OCI-LY7 (cell line): Measurements from ENCODE around the gene HSF2BP. TPM values are rescaled to one million over a fixed set of nuclear protein-coding genes. Genes with fewer than 3 reads are reported as not detected.
"Not testable (repeated sequence)": the region's sequence is repeated elsewhere in the genome, so short reads cannot be mapped to it uniquely, and the experiment has no call there.

Experiments
- BruUV-seq: library from RNA; stranded (reverse); fragments of 400-500 nt; replicated peaks from 2 replicates; lab custom pipeline; 2021; lab: Mats Ljungman, UMichigan
- CTCF ChIA-PET: fragments of 300-600 bp; sonication (Branson Sonifier 250); formaldehyde crosslinking; loops from one replicate; lab custom pipeline; 2022; ENCODE audit warnings: antibody characterized with exemption; ENCODE audit not compliant: unreplicated experiment; lab: Charles Lee
- POLR2A ChIA-PET: fragments of 300-600 bp; sonication (Branson Sonifier 250); formaldehyde crosslinking; loops from one replicate; lab custom pipeline; 2022; ENCODE audit warnings: antibody characterized with exemption; lab: Charles Lee
- DNase-seq: peaks from one replicate; pipeline ENCODE4 v3.0.0-alpha.2; 2015; ENCODE audit warnings: low spot score
- H2AFZ ChIP-seq: fragments of 200-600 bp; sonication (generic), shearing (Covaris generic); 2 replicates; pipeline ENCODE4 v1.6.1; 2014; ENCODE audit warnings: mild to moderate bottlenecking, antibody characterized with exemption, low read length, moderate library complexity
- H3K27ac ChIP-seq: fragments of 200-600 bp; sonication (generic); 2 replicates; pipeline ENCODE4 v1.5.1; 2014; ENCODE audit warnings: mixed run types, low read depth, mild to moderate bottlenecking, moderate library complexity, low read length, inconsistent platforms; ENCODE audit not compliant: poor library complexity, severe bottlenecking
- H3K36me3 ChIP-seq: fragments of 200-600 bp; sonication (generic); 2 replicates; pipeline ENCODE4 v1.6.1; 2014; ENCODE audit warnings: mild to moderate bottlenecking, antibody characterized with exemption, low read length, moderate library complexity, mixed read lengths; ENCODE audit not compliant: insufficient read depth
- H3K4me1 ChIP-seq: fragments of 200-600 bp; sonication (generic); 2 replicates; pipeline ENCODE4 v1.5.1; 2014; ENCODE audit warnings: mild to moderate bottlenecking, low read length; ENCODE audit not compliant: insufficient read depth, poor library complexity, severe bottlenecking
- H3K4me2 ChIP-seq: fragments of 200-600 bp; sonication (generic); 2 replicates; pipeline ENCODE4 v1.6.1; 2014; ENCODE audit warnings: mild to moderate bottlenecking, low read length
- H3K4me3 ChIP-seq: fragments of 200-600 bp; sonication (generic); 2 replicates; pipeline ENCODE4 v1.5.1; 2014; ENCODE audit warnings: mild to moderate bottlenecking, low read depth, low read length; ENCODE audit not compliant: poor library complexity, severe bottlenecking
- H3K79me2 ChIP-seq: fragments of 200-600 bp; sonication (generic); 2 replicates; pipeline ENCODE4 v1.6.1; 2016; ENCODE audit warnings: low read depth, mild to moderate bottlenecking, low read length, moderate library complexity, mixed read lengths; ENCODE audit not compliant: insufficient read depth
- H3K9me2 ChIP-seq: fragments of 200-600 bp; sonication (generic); 2 replicates; pipeline ENCODE4 v1.6.1; 2016; ENCODE audit warnings: mild to moderate bottlenecking, low read length, mixed read lengths; ENCODE audit not compliant: insufficient read depth
- H3K9me3 ChIP-seq: fragments of 200-600 bp; sonication (generic); 2 replicates; pipeline ENCODE4 v1.6.1; 2014; ENCODE audit warnings: mild to moderate bottlenecking, mixed run types, low read length, mixed read lengths
- H4K20me1 ChIP-seq: fragments of 200-600 bp; sonication (generic); 2 replicates; pipeline ENCODE4 v1.6.1; 2014; ENCODE audit warnings: mild to moderate bottlenecking, antibody characterized with exemption, low read length, moderate library complexity, mixed read lengths; ENCODE audit not compliant: insufficient read depth
- intact Hi-C: fragments of 100-400 bp; cut with micrococcal nuclease; formaldehyde crosslinking; loops from one replicate; pipeline ENCODE4 v1.10.0; 2022; ENCODE audit not compliant: unreplicated experiment
- total RNA-seq, 2 experiments: library from RNA; depleted of rRNA in 1 of 2; stranded (reverse); fragments of >200 nt in 1 of 2; shearing (Covaris generic) in 1 of 2; gene quantifications; 2 replicates each; pipeline ENCODE4 v1.2.3, GENCODE V29; 2014 to 2022

Gene HSF2BP
- total RNA-seq, 2 experiments from 2014 or later: 3.5 to 5.1 TPM

- CTCF ChIA-PET, H3K27ac ChIP-seq, H3K9me2 ChIP-seq, H3K9me3 ChIP-seq, POLR2A ChIA-PET, H2AFZ ChIP-seq, BruUV-seq, H3K36me3 ChIP-seq, H3K4me2 ChIP-seq, H3K4me3 ChIP-seq, H3K4me1 ChIP-seq, DNase-seq, intact Hi-C loops, H4K20me1 ChIP-seq, H3K79me2 ChIP-seq: not testable (repeated sequence)
Measured at GRCh38 chr21:43516860-43517627, 142.2 kb downstream of the HSF2BP start.

DNA sequence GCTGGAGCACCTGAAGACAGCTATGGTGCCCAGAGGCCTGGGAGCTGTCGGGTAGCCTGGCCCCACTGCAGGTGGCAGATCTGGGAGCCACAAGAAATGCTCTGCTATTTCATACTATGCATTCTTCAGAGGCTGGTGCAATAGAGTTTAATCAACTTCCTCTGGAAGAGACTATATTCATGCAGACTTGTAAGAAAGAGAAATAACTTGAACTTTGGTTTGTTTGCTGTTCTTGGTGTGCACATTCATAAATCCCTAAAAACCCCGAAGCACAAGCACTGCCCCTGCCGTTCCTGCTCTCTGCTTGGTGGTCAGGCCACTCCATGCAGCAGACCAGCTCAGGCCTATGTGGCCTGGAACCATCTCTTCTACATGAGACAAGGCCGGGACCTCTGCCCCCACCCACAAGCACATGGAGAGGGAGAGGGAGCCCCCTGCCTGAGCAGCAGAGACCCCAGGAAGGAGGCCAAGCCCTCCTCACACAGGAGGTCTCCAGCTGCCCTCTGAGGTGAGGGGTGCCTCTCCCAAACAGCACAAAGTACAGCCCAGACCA, 142.9 kb downstream of the HSF2BP start:
- H2AFZ ChIP-seq, CTCF ChIA-PET, H3K79me2 ChIP-seq, H3K4me3 ChIP-seq, POLR2A ChIA-PET, H3K36me3 ChIP-seq, BruUV-seq, H3K4me1 ChIP-seq, H4K20me1 ChIP-seq, H3K9me2 ChIP-seq, intact Hi-C loops, H3K27ac ChIP-seq, H3K9me3 ChIP-seq, DNase-seq, H3K4me2 ChIP-seq: not testable (repeated sequence)

GRCh38 chr21:43514834-43515233, 144.5 kb downstream of the HSF2BP start:
- H3K4me3 ChIP-seq, POLR2A ChIA-PET, H4K20me1 ChIP-seq, DNase-seq, H3K4me1 ChIP-seq, H3K79me2 ChIP-seq, H3K27ac ChIP-seq, H3K9me2 ChIP-seq, CTCF ChIA-PET, H3K4me2 ChIP-seq, intact Hi-C loops, H2AFZ ChIP-seq, H3K36me3 ChIP-seq, BruUV-seq, H3K9me3 ChIP-seq: not testable (repeated sequence)

DNA sequence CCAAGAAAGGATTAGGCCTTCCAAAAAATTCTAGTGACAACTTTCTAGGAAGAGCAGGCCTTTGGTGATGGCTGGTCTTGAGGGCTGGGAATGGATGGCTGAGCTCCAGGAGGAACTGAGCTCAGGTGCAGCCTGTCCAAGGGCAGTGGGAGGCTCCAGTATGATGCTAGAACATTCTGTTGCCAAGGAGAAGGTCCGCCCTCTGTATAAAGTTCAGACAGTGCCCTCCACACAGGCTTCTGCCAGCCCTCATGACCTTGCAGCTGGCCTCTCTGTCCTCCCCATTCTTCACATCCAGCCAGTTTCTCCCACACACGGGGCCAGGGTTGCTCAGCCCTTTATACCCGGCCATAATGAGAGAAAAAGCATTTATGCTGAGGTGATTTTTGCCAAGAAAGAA, 146.3 kb downstream of the HSF2BP start:
- POLR2A ChIA-PET: not testable (repeated sequence)

DNA sequence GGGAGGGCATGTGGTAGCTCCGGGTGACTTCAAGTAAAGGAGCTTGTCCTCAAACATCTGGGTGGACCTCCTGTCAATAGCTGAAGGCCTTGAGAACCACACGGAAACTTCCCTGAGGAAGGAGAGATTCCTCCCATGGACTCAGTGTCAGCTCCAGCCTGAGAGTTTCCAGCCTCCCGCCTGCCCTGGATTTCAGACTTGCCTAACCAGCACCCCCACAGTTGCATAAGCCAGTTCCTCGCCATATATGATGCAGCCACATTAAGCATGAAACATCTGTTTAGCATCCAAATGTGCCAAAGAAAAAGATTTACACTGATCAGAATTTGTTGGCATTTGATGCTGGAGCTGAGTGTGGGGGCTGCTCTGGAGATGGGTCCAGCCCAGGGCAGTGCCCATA, 148.1 kb downstream of the HSF2BP start:
- H3K4me1 ChIP-seq, H3K36me3 ChIP-seq, H3K27ac ChIP-seq, H3K79me2 ChIP-seq, H2AFZ ChIP-seq, H3K4me2 ChIP-seq, H3K9me3 ChIP-seq, H4K20me1 ChIP-seq, intact Hi-C loops, CTCF ChIA-PET, POLR2A ChIA-PET, DNase-seq, H3K9me2 ChIP-seq, H3K4me3 ChIP-seq, BruUV-seq: not testable (repeated sequence)

More for the DNA sequence above, 146.3 kb downstream of the HSF2BP start:
- CTCF ChIA-PET, H3K4me1 ChIP-seq, H3K36me3 ChIP-seq, H3K9me3 ChIP-seq, intact Hi-C loops, BruUV-seq, H3K27ac ChIP-seq, H2AFZ ChIP-seq, H3K9me2 ChIP-seq, DNase-seq, H3K79me2 ChIP-seq, H3K4me2 ChIP-seq, H4K20me1 ChIP-seq, H3K4me3 ChIP-seq: not testable (repeated sequence)

GRCh38 chr21:43510669-43511068, 148.6 kb downstream of the HSF2BP start:
- H3K9me2 ChIP-seq, DNase-seq, intact Hi-C loops, H3K4me3 ChIP-seq, H3K4me2 ChIP-seq, H3K9me3 ChIP-seq, H3K27ac ChIP-seq, H2AFZ ChIP-seq, POLR2A ChIA-PET, BruUV-seq, H3K36me3 ChIP-seq, H3K4me1 ChIP-seq, H3K79me2 ChIP-seq, H4K20me1 ChIP-seq, CTCF ChIA-PET: not testable (repeated sequence)
